ENCODE results near the gene LRFN3. TPM values are rescaled to one million over a fixed set of nuclear protein-coding genes. Genes with fewer than 3 reads are reported as not detected.

LRFN3 gene
- total and polyA plus RNA-seq, 2 of the 4 experiments (the other 2 are of a cell fraction), result 0.36 to 4.8 TPM

DNA sequence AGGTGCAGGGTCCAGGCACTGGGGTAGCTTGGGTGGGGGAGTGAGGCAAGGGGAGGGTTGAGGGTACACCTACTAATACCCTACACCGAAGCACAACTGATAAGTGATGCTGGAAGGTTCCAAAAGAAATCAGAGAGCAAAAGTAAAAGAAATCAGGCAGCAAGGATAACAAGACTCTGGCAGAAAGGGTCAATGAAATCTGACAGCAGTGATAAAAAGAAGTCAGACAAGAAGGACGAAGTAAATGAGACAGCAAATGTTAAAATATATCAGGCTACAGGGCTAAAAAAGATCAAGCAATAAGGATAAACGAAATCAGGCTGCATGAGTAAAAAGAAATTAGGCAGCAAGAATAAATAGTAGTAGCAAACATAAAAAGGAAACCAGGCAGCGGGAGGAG is 4.7 kb downstream of the LRFN3 start:
- WGBS, 2 experiments (ENCODE audit: extremely low coverage in 2 of 2, insufficient read length in 1 of 2), result no CpG with 5 or more reads among the region's 4 CpGs
- DNase-seq (no peak), ATAC-seq (ENCODE audit: low read depth) (no peak)
- H4K91ac ChIP-seq (ENCODE audit: insufficient read depth, low read depth, low read length), result no peak overlapping the region
- H2AK5ac ChIP-seq (ENCODE audit: low read depth, low read length), result no peak overlapping the region
- H3K36me3 ChIP-seq (ENCODE audit: control insufficient read depth, insufficient read depth, low read length), result peaks cover 10% of the 10 kb centered on the region; the same call in 1 of the 2 replicates
- dilution Hi-C loops (cut with HindIII; ENCODE audit: low sequenced_read_pairs, unreplicated experiment), result no loop called here
- H2BK5ac ChIP-seq (ENCODE audit: low read depth, low read length, poor library complexity, severe bottlenecking), result no peak overlapping the region
- H3K27ac ChIP-seq (ENCODE audit: insufficient read depth, low read length), result no peak overlapping the region
- no peak overlapping the region for H3K14ac ChIP-seq (replicated peaks; ENCODE audit: low read depth, low read length)
- H2BK15ac ChIP-seq (ENCODE audit: low read depth, low read length), result no peak overlapping the region
- no peak overlapping the region for H2AK9ac ChIP-seq (replicated peaks; ENCODE audit: low read depth, low read length, poor library complexity)
- no peak overlapping the region for H4K5ac ChIP-seq (ENCODE audit: low read depth, low read length)
- peaks cover 17% of the 10 kb centered on the region; the same call in 1 of the 2 replicates for H4K20me1 ChIP-seq (ENCODE audit: insufficient read depth, low read length)
- H2BK20ac ChIP-seq (ENCODE audit: low read depth, low read length), result no peak overlapping the region
- H3K9ac ChIP-seq (ENCODE audit: low read depth, low read length), result no peak overlapping the region
- no peak overlapping the region for H3K56ac ChIP-seq (ENCODE audit: extremely low read depth, insufficient read depth, low read length)
- H3K27me3 ChIP-seq (ENCODE audit: control insufficient read depth, insufficient read depth, low read length), result no peaks in the 10 kb centered on the region
- BruUV-seq (replicated peaks), result no TSS peak
- H3K4ac ChIP-seq (ENCODE audit: low read depth, low read length), result no peak overlapping the region
- H3K9me1 ChIP-seq (ENCODE audit: insufficient read depth, low read length), result peaks cover 9% of the 10 kb centered on the region
- TF ChIP-seq MXI1 (IDR thresholded peaks at IDR 0.05; ENCODE audit: borderline replicate concordance, low read depth, low read length) (no peak), CEBPB (IDR thresholded peaks at IDR 0.05; ENCODE audit: low read depth, low read length) (no peak), MAZ (IDR thresholded peaks at IDR 0.05; ENCODE audit: borderline replicate concordance, low read depth, low read length) (no peak), BHLHE40 (IDR thresholded peaks at IDR 0.05; ENCODE audit: low read depth, low read length) (no peak), RAD21 (IDR thresholded peaks at IDR 0.05; ENCODE audit: low read length) (no peak), RCOR1 (IDR thresholded peaks at IDR 0.05; ENCODE audit: insufficient replicate concordance, low read length) (no peak), NFE2L2 (IDR thresholded peaks at IDR 0.05; ENCODE audit: low read depth, low read length) (no peak)
- TF ChIP-seq, protein P1, sequence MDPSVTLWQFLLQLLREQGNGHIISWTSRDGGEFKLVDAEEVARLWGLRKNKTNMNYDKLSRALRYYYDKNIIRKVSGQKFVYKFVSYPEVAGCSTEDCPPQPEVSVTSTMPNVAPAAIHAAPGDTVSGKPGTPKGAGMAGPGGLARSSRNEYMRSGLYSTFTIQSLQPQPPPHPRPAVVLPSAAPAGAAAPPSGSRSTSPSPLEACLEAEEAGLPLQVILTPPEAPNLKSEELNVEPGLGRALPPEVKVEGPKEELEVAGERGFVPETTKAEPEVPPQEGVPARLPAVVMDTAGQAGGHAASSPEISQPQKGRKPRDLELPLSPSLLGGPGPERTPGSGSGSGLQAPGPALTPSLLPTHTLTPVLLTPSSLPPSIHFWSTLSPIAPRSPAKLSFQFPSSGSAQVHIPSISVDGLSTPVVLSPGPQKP (IDR thresholded peaks at IDR 0.05; ENCODE audit: borderline replicate concordance, low read depth, low read length), result no peak
- TF ChIP-seq, protein P2, sequence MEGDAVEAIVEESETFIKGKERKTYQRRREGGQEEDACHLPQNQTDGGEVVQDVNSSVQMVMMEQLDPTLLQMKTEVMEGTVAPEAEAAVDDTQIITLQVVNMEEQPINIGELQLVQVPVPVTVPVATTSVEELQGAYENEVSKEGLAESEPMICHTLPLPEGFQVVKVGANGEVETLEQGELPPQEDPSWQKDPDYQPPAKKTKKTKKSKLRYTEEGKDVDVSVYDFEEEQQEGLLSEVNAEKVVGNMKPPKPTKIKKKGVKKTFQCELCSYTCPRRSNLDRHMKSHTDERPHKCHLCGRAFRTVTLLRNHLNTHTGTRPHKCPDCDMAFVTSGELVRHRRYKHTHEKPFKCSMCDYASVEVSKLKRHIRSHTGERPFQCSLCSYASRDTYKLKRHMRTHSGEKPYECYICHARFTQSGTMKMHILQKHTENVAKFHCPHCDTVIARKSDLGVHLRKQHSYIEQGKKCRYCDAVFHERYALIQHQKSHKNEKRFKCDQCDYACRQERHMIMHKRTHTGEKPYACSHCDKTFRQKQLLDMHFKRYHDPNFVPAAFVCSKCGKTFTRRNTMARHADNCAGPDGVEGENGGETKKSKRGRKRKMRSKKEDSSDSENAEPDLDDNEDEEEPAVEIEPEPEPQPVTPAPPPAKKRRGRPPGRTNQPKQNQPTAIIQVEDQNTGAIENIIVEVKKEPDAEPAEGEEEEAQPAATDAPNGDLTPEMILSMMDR (conservative IDR thresholded peaks at IDR 0.05; ENCODE audit: low read depth, low read length), result no peak
- intact Hi-C loops (cut with micrococcal nuclease), result no loop called here
- POLR2A ChIA-PET (ENCODE audit: unreplicated experiment), result no interaction called here
- in situ Hi-C loops (cut with MboI; ENCODE audit: low sequenced_read_pairs), result no loop called here
- H3K79me1 ChIP-seq (ENCODE audit: low read depth in 1 of 2, low read length in 2 of 2), result peaks cover 11 to 26% of the 10 kb centered on the region in 2 experiments
- H4K8ac ChIP-seq (ENCODE audit: low read depth in 2 of 2, low read length in 2 of 2), result no peak overlapping the region
- H3K9me3 ChIP-seq (ENCODE audit: control insufficient read depth, insufficient read depth, low read length), result no peaks in the 10 kb centered on the region
- H3K23ac ChIP-seq (ENCODE audit: low read depth, low read length), result no peak overlapping the region
- H3K4me3 ChIP-seq (ENCODE audit: insufficient read depth, low read depth, low read length), result no peak overlapping the region
- no peak overlapping the region for H3K18ac ChIP-seq (ENCODE audit: low read depth, low read length)
- no peak overlapping the region for H3K4me2 ChIP-seq (ENCODE audit: low read depth, low read length)
- H3K4me1 ChIP-seq (ENCODE audit: control insufficient read depth, insufficient read depth, low read length), result peaks cover 4% of the 10 kb centered on the region
- no peak overlapping the region for H2AFZ ChIP-seq (replicated peaks; ENCODE audit: low read length, poor library complexity)
- CTCF ChIA-PET, result interaction anchor here (1.3 kb wide), 1 partner anchor 10 kb away, joined by 3 read pairs; no protein-coding TSS in a partner anchor
- H2BK120ac ChIP-seq (ENCODE audit: low read depth, low read length), result no peak overlapping the region
